ENCODE measurements around the gene SEH1L.
A peak's percentile ranks its signal among the peaks of the same experiment; 100 is the strongest.
"Not testable (repeated sequence)": the region's sequence is repeated elsewhere in the genome, so short reads cannot be mapped to it uniquely, and the experiment has no call there.

The SEH1L gene, protein sequence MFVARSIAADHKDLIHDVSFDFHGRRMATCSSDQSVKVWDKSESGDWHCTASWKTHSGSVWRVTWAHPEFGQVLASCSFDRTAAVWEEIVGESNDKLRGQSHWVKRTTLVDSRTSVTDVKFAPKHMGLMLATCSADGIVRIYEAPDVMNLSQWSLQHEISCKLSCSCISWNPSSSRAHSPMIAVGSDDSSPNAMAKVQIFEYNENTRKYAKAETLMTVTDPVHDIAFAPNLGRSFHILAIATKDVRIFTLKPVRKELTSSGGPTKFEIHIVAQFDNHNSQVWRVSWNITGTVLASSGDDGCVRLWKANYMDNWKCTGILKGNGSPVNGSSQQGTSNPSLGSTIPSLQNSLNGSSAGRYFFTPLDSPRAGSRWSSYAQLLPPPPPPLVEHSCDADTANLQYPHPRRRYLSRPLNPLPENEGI

DNA sequence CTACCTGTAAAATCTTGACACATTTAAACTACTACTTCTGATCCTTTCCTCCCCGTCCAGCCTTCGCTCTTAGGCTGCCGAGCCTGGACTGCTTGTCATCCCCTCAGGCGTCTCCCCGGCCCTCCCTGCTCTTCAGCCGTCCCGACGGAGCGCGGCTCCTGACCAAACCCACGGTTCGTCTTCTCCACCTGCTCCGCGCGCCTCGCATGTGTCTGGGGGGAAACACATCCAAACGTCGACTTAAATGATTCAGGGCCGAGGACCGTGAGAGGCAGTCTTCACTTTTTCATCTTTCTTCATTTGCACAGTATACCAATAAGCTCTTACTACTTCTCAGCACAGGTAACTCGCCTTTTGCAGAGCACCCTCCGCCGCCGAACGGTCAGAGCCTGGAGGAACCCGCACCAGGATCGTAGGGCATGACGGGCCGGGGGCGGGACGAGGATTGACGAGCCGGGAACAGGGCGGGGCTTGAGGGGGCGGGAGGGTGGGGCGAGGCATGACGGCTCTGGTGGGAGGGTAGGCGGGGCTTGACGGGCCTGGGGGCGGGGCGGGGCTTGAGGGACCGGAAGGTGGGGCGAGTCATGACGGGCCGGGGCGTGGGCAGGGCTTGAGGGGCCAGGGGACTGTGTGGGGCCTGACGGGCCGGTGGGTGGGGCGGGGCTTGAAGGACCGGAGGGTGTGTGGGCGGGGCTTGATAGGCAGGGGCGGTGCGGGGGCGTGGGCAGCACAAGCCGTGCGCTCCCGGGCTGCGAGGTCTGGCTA is at the start of gene SEH1L:
SEH1L (plus strand) TSS at position 727 of the 765 bp plus-strand sequence. CDS start 111 bp downstream, outside the sequence.
- DNase-seq = peak; percentile 88

DNA sequence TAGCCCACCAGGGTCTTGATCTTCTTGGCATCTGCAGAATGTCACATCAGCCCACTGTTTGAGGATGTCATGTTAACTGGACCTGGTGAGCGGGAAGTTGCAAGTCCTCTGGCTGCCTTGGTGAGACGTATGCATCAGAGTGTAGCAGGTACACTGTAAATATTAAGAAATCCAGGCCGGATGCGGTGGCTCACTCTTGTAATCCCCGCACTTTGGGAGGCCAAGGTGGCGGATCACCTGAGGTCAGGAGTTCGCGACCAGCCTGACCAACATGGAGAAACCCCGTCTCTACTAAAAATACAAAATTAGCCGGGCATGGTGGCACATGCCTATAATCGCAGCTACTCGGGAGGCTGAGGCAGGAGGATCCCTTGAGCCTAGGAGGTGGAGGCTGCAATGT is 46.6 kb upstream of the SEH1L start:
- DNase-seq = not testable (repeated sequence)

DNA sequence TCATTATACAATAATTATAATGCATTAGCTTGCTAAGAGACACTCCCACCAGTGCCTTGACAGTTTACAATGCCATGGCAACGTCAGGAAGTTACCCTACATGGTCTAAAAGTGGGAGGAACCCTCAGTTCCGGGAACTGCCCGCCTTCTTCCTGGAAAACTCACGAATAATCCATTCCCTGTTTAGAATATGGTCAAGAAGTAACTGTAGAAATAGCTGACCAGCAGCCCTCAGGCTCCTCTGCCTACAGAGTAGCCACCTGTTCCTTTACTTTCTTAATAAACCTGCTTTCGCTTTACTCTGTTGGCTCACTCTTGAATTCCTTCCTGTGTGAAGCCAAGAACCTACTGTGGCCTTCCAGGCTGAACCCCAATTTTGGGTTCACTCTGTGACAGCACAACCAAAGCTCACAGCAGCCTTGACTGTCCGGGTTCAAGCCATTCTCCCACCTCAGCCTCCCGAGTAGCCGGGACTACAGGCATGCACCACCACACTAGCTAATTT is 43.7 kb upstream of the SEH1L start:
- DNase-seq = no peak

DNA sequence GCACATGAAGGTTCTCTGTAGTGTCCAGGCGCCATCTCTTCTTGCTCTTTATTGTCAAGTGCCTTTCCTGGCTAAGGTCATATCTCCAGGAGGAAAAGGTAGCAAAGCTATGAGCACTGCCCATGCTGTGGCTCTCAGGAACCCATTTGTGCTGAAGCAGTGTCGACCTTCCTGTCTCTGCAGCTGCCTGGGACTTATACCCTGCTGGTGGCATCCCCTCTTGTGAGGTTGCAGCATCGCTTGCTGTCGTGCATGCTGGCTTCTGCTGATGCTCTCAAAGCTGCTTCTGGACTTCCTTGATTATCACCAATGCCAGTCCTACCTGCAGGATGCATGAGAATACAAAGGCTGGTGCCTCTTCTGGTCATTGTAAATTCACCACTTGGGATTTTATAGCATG is 41.7 kb upstream of the SEH1L start:
- no peak for DNase-seq

DNA sequence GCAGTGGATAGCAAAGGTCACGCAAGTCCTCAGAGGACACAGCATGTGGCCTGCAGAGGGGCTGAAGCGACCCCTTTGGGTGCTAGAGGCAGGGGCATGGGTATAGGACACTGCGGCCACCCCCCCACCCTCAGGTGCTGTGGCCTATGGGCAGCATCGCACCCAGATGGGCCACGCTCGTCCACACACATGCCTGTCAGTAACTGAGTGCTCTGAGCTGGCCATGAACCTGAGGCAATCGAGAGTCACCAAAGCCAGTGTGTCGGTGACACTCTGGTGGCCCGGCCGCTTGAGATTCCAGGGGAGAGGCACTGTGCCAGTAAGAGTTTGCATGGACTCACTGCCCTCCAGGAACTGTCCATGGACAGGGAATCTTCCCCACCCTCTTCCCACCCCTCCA is 41.0 kb upstream of the SEH1L start:
- DNase-seq = no peak

DNA sequence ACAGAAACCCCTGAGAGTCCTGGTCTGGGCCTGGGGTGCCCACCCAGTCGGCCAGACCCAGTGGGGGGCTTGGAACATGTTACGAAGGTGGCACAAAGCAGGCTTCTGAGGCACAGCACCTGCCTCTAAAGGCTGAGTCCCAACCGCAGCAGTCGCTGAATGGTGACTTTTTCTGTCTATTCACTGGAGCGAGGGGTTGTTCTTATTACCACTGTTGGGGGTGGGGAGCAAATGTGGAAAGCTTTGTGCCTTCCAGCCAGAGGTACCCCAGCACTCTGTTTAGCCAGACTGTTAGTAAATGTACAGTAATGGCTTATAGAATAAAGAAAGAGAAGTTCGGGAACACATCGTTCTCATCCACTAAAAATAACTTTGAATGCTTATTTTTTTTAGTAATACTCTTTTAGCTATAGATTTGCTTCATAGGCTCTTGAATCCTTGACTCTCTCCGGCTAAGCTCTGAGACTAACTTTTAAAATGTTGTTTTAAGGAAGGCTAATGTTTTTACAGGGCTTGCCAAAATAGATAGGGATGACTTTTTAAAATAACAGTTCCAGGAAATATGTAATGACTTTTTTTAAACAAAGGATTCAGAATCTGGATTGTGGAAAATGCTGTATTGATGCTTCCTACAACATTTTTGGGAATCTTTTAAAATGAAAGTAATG is 40.4 kb upstream of the SEH1L start:
- DNase-seq = no peak

DNA sequence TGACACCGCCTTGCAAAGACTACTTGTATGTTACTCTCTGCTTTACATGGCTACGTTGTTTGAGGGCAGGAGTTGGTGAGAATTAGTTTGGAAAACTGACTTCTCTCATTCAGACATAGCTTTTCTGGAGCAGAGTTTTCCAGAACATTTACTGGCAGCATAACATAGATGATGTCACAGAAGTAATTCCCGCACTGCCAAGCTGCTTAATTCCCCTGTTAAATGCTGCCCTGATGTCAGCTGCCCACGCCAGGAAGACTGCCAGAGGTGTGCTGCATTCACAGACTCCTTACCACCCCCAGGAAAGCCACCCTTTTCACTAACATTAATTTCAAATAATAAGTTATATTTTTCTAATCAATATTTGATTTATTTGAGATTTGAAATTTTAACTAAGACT is 39.1 kb upstream of the SEH1L start:
- no peak for DNase-seq

DNA sequence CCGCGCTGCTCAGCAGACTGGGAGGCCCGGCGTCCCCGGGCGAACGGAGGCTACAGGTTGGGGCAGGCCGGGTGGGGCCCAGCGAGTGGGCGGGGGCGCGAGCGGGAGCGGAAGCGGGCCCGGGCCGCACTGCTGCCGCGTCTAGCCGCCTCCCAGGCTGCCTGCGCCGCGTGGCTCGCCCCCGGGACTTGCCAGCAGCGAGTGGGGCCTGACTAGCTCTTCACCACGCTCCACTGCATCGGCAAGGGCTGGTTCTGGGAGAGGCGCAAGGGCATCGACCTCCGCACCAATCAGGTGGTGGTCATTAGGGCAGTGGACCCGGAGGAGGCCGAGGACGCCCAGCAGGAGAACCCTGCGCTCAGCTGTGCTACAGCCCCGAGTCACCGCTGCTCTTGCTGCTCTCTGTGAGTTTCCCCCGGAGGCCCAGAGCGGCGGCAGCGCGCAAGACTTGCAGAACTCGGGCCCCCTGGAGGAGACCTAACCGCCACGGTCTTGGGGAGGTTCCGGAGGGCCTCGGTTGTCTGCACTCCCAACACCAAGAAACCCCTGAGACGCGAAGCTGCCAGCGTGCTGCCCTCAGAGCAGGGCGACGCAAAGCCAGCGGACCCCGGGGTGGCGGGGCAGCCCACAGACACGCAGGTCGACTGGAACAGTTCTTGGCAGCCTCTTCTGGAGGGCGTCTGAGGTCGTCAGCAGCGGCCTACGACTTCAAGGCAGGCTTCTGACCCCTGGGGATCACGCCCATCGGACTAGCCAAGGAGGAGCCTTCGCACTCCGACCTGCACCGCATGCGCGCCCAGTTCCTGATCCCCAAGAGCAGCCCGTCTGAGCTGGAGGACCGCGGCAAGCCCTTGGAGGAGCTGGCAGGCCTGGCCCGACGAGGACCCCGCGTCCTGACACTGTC is 36.5 kb upstream of the SEH1L start:
- no peak for DNase-seq

DNA sequence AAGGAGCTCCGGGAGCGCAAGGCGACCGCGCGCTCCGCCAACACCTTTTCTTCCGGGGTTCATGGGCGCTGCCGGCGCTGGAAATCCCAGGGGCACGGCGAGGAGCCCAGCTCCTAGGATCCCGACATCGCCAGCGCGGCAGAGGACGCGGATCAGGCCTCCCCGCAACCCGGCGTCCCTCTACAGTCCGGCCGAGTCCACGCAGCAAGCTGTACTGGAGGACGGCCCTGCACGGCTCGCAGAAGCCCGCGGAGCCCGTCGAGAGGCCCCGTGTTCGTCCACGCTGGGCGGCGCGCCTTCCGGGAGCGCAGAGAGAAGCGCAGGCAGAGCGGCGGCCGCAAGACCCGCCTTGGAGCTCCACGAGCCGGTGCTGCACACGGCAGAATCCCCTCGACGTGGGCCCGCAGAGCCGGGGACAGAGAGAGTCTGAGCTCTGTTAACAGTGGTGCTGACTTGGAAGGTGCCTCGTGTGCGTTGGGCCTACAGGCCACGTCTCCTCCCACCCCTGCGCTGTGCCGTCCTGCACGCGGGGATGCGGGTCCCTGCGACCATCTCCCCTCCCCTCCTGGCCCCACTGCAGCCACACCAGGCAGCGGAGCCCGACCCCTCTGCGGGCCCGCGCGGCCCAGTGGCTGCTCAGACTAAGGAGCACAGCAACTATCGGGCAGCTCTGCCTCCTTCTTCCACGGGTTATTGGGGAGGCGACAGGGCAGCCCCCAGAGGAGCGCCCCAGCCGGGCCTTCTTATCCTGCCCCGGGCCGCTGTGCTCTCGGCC is 35.7 kb upstream of the SEH1L start:
- DNase-seq = no peak

DNA sequence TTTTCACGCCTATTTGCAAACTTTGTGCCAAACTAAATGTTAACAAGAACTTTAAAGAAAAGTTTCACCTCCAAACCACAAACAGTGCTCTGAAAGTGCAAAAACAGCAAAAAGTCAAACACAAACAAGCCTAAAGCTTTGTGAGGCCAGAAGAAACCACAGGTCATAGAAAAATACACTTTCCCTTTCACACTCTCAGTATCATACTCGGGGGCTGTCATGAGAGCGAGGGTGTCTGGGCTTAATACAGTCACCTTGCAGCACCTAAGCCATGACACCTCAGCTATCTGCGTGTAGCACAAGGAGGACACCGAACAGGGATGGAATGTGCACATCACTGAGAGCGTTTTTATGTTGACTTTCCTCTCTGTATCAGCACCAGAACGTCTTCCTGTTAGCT is 26.6 kb upstream of the SEH1L start:
- DNase-seq = no peak

DNA sequence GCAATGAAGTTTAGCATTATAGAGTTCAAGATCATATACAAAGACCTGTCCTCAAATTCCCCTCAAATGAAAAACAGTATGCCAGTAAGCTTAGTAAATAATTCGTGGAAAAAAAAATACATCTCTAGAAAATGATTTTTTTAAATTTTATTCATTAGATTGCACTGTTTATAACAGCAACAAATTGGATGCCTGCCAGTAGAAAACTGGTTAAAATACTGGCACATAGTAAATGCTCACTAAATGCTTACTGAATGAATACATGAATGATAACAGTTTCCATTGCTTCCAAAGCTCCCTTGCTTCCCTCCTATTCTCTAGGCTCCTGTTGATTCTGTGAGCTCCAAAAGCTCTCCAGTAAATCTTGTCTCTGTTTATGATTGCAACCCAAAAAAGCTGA is 25.5 kb upstream of the SEH1L start:
- no peak for DNase-seq

DNA sequence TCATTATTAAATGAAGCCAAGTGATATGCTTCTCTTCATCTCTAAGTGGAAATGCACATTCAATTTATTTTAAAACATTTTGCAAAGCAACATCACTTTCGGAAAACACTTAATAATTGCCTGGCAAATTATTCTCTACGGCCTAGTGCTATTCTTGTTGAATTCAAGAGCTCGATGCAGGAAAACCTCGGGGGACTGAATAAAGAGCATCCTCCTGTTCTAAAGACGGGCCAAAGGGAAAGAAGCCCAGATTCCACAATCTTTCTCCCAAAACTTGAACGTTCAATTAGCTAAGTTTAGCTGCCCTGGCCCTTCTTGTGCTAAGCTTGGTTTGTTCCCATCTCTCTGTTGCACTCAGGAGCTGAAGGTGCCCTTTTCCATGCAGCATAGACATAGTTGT is 23.2 kb upstream of the SEH1L start:
- DNase-seq = no peak

DNA sequence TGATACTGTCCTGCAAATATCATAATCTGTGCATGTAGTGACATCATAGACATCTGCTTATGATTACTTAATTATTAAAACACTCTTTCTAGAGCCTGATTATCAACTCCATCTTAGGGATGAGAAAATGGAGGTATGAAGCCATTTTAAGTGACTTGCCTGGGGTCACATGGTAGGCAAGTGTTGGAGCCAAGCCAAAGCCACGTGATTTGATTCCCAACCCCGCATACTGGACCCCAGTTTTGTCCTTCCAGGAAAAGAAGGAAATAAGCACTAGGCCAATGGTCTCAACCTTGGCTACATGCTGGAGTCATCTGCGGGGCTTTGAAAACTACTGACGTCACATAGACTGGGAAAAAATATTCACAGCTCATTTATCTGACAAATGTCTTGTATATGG is 19.6 kb upstream of the SEH1L start:
- no peak for DNase-seq

DNA sequence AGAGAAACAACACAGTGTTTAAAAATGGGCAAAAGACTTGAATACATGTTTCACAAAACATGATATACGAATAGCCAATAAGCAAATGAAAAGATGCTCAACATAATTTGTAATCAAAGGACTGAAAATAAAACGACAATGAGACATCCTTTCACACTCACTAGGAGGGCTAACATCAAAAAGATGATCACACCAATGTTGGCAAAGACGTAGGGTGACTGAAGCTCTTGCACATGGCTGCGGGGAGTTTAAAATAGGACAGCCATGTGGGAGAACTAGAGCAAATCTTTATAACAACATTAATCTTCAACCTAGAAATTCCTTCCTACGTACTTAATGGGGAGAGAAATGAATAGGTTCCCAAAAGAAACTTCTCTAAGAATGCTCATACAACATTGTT is 19.2 kb upstream of the SEH1L start:
- DNase-seq = no peak

DNA sequence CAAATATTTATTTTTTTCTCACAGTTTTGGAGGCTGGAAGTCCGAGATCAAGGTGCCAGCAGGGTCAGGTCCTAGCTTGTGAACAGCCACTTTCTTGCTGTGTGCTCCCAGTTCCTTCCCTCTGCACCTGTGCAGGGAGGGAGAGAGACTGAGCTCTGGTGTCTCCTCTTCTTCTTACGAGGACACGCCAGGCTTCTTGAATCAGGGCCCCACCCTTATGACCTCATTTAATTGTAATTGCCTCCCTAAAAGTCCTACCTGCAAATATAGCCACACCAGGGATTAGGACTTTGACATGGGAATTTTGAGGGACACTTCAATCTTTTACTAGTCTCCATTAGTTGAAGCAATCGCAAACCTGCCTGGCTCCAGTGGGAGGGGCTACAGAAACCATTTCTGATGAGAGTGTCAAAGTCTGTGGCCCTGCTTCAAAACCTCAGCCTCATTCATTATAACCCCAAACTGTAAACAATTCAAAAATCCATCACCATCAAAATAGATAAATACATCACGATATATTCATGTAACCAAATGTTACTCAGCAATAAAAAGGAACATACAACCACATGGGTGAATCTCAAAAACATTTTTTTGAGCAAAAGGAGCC is 18.2 kb upstream of the SEH1L start:
- no peak for DNase-seq

DNA sequence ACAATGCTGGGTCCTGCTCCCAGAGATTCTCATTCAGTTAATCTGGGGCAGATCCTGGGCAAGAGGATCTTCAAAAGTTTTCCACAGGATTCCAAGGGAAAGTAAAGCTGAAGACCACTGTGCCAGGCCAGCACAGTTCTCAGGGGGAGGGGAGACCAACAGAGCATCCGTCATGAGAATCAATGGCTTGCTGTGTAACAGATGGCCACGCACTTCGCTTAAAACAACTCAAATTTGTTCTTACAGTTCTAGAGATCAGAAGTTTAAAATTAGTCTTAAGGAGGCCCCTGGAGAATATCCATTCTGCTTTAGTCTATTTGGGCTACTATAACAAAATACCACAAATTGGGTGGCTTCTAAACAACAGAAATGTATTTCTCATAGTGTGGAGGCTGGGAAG is 17.4 kb upstream of the SEH1L start:
- no peak for DNase-seq

DNA sequence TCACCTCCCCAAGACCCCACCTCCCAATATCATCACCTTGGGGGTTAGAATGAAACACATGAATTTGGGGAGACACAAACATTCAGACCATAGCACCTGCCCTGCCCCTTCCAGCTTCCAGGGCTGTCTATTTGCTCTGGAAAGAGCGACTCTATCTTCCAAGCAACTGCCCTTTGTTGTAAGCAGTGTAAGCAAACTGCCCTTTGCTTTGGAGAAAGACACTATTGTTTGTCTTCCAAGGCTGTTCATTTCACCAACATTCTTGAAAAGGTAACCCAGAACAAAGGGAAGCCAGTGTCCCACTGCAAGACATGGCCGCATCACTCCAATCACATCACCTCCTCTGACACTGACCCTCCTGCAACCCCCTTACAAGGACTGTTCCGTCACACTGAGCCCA is 16.9 kb upstream of the SEH1L start:
- DNase-seq = no peak

DNA sequence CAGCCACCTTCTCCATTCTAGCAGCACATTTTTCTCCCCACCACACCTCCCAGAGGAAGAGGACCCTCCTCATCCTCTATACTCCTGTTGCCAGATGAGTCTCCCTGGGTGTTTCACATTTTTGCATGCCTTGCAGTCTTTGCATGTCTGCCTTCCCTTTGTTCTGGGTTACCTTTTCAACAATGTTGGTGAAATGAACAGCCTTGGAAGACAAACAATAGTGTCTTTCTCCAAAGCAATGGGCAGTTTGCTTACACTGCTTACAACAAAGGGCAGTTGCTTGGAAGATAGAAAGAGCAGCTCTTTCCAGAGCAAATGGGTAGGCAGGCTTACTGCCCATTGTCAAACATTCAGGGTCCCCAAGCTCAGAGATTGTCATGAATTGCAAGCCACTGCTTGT is 14.5 kb upstream of the SEH1L start:
- DNase-seq = no peak

DNA sequence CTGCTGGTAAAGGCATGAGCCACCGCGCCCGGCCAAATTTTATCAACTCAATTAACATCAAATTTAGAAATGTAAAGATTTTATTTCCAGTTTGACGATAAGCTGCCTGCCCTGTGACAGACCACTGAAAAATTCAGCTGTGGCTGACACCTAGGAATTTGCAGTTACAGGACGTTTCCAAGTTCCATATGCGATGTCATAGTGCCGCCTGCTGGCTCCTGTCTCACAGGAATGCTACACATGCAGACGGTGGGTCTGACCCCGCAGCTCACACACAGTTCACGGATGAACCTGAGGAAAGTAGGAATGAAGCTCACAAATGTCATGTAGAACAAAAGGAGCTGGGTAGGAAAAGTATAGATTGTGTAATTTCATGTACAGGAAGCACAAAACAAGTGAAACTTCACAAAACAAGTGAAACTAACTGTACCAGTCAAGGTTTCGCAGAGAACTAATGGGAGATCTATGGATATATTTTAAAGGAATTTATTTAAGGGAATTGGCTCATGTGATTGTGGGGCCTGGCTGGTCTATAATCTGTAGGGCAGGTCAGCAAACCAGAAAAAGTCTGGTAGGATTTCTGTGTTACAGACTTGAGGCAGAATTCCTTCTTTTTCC is 13.2 kb upstream of the SEH1L start:
- DNase-seq = peak; percentile 70

DNA sequence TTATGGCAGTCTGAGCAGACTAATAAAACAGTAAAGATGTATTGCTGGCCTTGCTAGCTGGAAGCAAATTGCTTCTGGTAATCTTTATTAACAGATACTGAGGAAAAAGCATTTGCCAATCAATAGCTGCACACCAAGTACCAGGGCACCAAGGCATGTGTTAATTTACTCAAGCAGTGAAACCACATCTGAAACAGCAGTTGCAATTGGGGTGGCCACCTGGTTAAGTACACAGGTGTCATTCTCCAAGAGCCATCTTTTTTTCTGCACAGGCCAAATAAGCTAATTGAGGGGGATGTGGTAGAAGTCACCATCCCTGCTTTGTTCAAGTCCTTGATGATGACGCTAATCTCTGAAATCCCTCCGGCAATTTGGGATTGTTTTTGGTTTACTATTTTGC is 8.6 kb upstream of the SEH1L start:
- DNase-seq = no peak

DNA sequence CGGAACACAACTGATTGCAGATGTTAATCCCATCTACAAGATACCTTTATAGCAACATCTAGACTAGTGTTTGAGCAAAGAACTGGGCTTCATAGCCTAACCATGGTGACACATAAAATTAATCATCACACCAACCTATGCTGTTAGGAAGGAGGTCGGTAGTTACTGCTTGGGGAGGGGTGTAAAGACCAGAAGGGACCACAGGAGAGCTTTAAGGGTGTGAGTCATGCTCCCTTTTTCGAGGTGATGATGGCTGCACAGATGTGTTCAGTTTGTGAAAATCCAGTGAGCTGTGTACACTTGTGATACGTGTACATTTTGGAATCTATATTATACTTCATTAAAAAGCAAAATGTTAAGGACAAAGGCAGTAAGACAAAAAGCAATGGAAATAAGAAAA is 4.6 kb upstream of the SEH1L start:
- no peak for DNase-seq

All from NCI-H1694 (cell line).